ENCODE data around the gene OR10H2. TPM values are rescaled to one million over a fixed set of nuclear protein-coding genes. Genes with fewer than 3 reads are reported as not detected.

OR10H2 gene
- total RNA-seq, 1 donor from 2014 or later = not detected

GRCh38 chr19:15732388-15732787 lies 4.6 kb downstream of the OR10H2 start:
- H3K36me3 Mint-ChIP-seq (ENCODE audit: low read depth, unreplicated experiment) = no peaks in the 10 kb centered on the region

GRCh38 chr19:15733895-15734294 lies 6.1 kb downstream of the OR10H2 start:
- Mint-ChIP-seq H3K36me3 (ENCODE audit: low read depth, unreplicated experiment) (no peaks in the 10 kb centered on the region), H3K27me3 (ENCODE audit: low read depth, unreplicated experiment) (no peaks in the 10 kb centered on the region), H3K27ac (ENCODE audit: unreplicated experiment) (no peak overlapping the region), H3K9me3 (ENCODE audit: unreplicated experiment) (peaks cover 13% of the 10 kb centered on the region), H3K4me3 (ENCODE audit: unreplicated experiment) (no peak overlapping the region), H3K4me1 (ENCODE audit: low read depth, unreplicated experiment) (no peaks in the 10 kb centered on the region)
- FAIRE-seq (no peak), DNase-seq (ENCODE audit: low read depth) (no peak)
- no peaks in the 10 kb centered on the region for H3K27me3 ChIP-seq (ENCODE audit: insufficient read depth, low read length)
- no peaks in the 10 kb centered on the region for H3K4me1 ChIP-seq (ENCODE audit: insufficient read depth, low read length)
- no peak overlapping the region for H3K4me2 ChIP-seq (ENCODE audit: low read length)
- H3K4me3 ChIP-seq (ENCODE audit: insufficient read depth, low read depth, low read length) = no peak overlapping the region
- no peaks in the 10 kb centered on the region for H3K9me3 ChIP-seq (ENCODE audit: insufficient read depth, low read depth, low read length)
- H3K36me3 ChIP-seq (ENCODE audit: insufficient read depth, low read length) = no peaks in the 10 kb centered on the region
- no peak overlapping the region for H3K9ac ChIP-seq (ENCODE audit: low read length)
- H4K20me1 ChIP-seq (ENCODE audit: insufficient read depth, low read length) = no peaks in the 10 kb centered on the region
- TF ChIP-seq EZH2 (IDR thresholded peaks at IDR 0.05; ENCODE audit: insufficient read depth, low read length) (no peak), CTCF (IDR thresholded peaks at IDR 0.05; ENCODE audit: insufficient read depth, low read depth, low read length) (no peak)
- no peaks in the 10 kb centered on the region for H3K79me2 ChIP-seq (ENCODE audit: insufficient read depth, low read length)
- no peak overlapping the region for H3K27ac ChIP-seq (ENCODE audit: low read depth, low read length)
- no peak overlapping the region for H2AFZ ChIP-seq (ENCODE audit: low read depth, low read length)

More at GRCh38 chr19:15732388-15732787, 4.6 kb downstream of the OR10H2 start:
- Mint-ChIP-seq H3K4me1 (ENCODE audit: low read depth, unreplicated experiment) (no peaks in the 10 kb centered on the region), H3K9me3 (ENCODE audit: unreplicated experiment) (peaks cover 20% of the 10 kb centered on the region), H3K27ac (ENCODE audit: unreplicated experiment) (no peak overlapping the region), H3K4me3 (ENCODE audit: unreplicated experiment) (no peak overlapping the region), H3K27me3 (ENCODE audit: low read depth, unreplicated experiment) (no peaks in the 10 kb centered on the region)
- Histone ChIP-seq H3K79me2 (ENCODE audit: insufficient read depth, low read length) (no peaks in the 10 kb centered on the region), H3K9ac (ENCODE audit: low read length) (no peak overlapping the region), H3K27me3 (ENCODE audit: insufficient read depth, low read length) (no peaks in the 10 kb centered on the region), H2AFZ (ENCODE audit: low read depth, low read length) (no peak overlapping the region), H3K4me2 (ENCODE audit: low read length) (no peak overlapping the region), H3K4me1 (ENCODE audit: insufficient read depth, low read length) (no peaks in the 10 kb centered on the region), H4K20me1 (ENCODE audit: insufficient read depth, low read length) (no peaks in the 10 kb centered on the region), H3K27ac (ENCODE audit: low read depth, low read length) (no peak overlapping the region), H3K36me3 (ENCODE audit: insufficient read depth, low read length) (no peaks in the 10 kb centered on the region), H3K9me3 (ENCODE audit: insufficient read depth, low read depth, low read length) (no peaks in the 10 kb centered on the region), H3K4me3 (ENCODE audit: insufficient read depth, low read depth, low read length) (no peak overlapping the region)
- TF ChIP-seq CTCF (IDR thresholded peaks at IDR 0.05; ENCODE audit: insufficient read depth, low read depth, low read length) (no peak), EZH2 (IDR thresholded peaks at IDR 0.05; ENCODE audit: insufficient read depth, low read length) (no peak)
- DNase-seq (ENCODE audit: low read depth) (no peak), FAIRE-seq (no peak)

GRCh38 chr19:15737722-15738121 lies 9.9 kb downstream of the OR10H2 start, which contains the start of gene OR10H3:
Gene OR10H3, plus strand, starts transcription at chr19:15737985. Its CDS starts 3,408 bp downstream, at chr19:15741393.
- DNase-seq (ENCODE audit: low read depth) = no peak
- no peak for FAIRE-seq
- H3K4me2 ChIP-seq (ENCODE audit: low read length) = no peak within 1 kb of the TSS
- no peaks in the 10 kb centered on the region for H3K79me2 ChIP-seq (ENCODE audit: insufficient read depth, low read length)
- no peak within 1 kb of the TSS for H3K9ac ChIP-seq (ENCODE audit: low read length)
- no peaks in the 10 kb centered on the region for H3K36me3 ChIP-seq (ENCODE audit: insufficient read depth, low read length)
- no peaks in the 10 kb centered on the region for H3K4me1 ChIP-seq (ENCODE audit: insufficient read depth, low read length)
- no peak for TF ChIP-seq CTCF (IDR thresholded peaks at IDR 0.05; ENCODE audit: insufficient read depth, low read depth, low read length)
- no peak for TF ChIP-seq EZH2 (IDR thresholded peaks at IDR 0.05; ENCODE audit: insufficient read depth, low read length)
- no peak within 1 kb of the TSS for H3K4me3 Mint-ChIP-seq (ENCODE audit: unreplicated experiment)
- no peak within 1 kb of the TSS for H3K27ac Mint-ChIP-seq (ENCODE audit: unreplicated experiment)
- no peak within 1 kb of the TSS for H2AFZ ChIP-seq (ENCODE audit: low read depth, low read length)
- H3K4me3 ChIP-seq (ENCODE audit: insufficient read depth, low read depth, low read length) = no peak within 1 kb of the TSS
- no peak within 1 kb of the TSS for H3K27ac ChIP-seq (ENCODE audit: low read depth, low read length)
- H3K9me3 ChIP-seq (ENCODE audit: insufficient read depth, low read depth, low read length) = no peaks in the 10 kb centered on the region
- peaks cover 16% of the 10 kb centered on the region for H3K9me3 Mint-ChIP-seq (ENCODE audit: unreplicated experiment)
- H3K27me3 Mint-ChIP-seq (ENCODE audit: low read depth, unreplicated experiment) = no peaks in the 10 kb centered on the region
- no peaks in the 10 kb centered on the region for H3K36me3 Mint-ChIP-seq (ENCODE audit: low read depth, unreplicated experiment)
- H3K27me3 ChIP-seq (ENCODE audit: insufficient read depth, low read length) = no peaks in the 10 kb centered on the region
- H4K20me1 ChIP-seq (ENCODE audit: insufficient read depth, low read length) = no peaks in the 10 kb centered on the region
- H3K4me1 Mint-ChIP-seq (ENCODE audit: low read depth, unreplicated experiment) = no peaks in the 10 kb centered on the region

Data from astrocyte (in vitro differentiated cells and primary cell).